RPMI7951 (cell line): ENCODE data around the gene CENPT. TPM values are rescaled to one million over a fixed set of nuclear protein-coding genes. Genes with fewer than 3 reads are reported as not detected.
"Not testable (repeated sequence)": the region's sequence is repeated elsewhere in the genome, so short reads cannot be mapped to it uniquely, and the experiment has no call there.

ENCODE experiments used
- DNase-seq: peaks from one replicate; pipeline ENCODE4 v3.0.0-alpha.2; 2012; ENCODE audit warnings: low read depth
- total RNA-seq: library from RNA; depleted of rRNA; stranded (reverse); fragments of >200 nt; shearing (Covaris generic); gene quantifications from 2 replicates; pipeline ENCODE4 v1.2.3, GENCODE V29; 2014

Gene CENPT
- total RNA-seq, 1 experiment from 2014 or later = 31.2 TPM

DNA sequence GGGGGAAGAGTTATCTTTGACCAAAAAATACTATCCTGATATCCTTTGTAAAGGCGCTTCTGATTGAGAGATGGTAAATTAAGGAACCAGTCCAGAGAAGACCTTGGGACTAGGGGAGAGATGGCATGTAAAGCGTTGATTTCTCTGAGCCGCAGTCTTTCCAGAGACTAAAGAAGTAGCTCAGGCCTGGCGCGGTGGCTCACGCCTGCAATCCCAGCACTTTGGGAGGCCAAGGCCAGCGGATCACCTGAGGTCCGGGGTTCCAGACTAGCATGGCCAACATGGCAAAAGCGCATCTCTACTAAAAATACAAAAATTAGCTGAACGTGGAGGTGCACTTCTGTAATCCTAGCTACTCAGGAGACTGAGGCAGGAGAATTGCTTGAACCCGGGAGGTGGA is 625 bp upstream of the CENPT start:
- no peak for DNase-seq

GRCh38 chr16:67846320-67847063 is 1.0 kb downstream of the CENPT start, which contains the start of gene NUTF2:
Gene NUTF2, plus strand, starts transcription at chr16:67846933. Its CDS starts 18,198 bp downstream, at chr16:67865131.
- peak; percentile 93 for DNase-seq

GRCh38 chr16:67846063-67846319 is 1.5 kb downstream of the CENPT start:
- DNase-seq = no peak

DNA sequence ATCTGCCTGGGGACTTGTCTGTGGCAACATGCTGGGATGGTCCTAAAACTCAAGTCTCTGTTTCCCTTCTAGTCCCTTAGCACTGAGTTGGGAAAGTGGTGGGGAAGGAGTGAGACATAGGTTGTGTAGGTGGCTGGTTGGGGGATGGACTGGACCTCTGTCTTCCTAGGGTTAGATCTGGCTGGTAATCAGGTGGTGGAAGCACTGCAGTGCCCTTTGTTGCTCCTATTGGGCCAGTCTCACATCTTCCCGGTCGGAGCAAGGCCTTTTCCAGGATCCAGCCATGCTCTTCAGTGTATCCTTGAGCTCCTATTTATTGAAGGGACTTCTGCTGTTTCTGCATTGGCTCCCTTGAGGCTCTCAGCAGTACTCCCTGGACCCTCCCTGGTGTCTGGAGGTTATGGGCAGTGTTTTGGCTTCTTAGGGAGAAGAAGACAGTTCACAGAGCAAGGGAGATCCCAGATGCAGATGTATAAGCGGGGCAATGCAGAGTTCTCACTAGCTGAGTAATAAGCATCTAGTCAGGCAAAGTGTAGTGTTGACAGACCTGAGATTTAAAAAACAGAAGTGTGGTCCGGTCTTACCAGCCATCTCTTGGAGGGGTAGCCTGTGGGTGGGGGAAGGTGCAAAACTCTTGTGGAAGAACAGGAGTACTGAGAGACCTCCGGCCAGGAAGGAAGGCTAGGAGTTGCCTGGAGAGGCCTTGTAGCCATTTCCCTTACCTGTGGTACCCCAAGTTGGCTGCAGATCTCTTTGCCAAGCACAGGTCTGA is 2.0 kb downstream of the CENPT start:
- DNase-seq = no peak

DNA sequence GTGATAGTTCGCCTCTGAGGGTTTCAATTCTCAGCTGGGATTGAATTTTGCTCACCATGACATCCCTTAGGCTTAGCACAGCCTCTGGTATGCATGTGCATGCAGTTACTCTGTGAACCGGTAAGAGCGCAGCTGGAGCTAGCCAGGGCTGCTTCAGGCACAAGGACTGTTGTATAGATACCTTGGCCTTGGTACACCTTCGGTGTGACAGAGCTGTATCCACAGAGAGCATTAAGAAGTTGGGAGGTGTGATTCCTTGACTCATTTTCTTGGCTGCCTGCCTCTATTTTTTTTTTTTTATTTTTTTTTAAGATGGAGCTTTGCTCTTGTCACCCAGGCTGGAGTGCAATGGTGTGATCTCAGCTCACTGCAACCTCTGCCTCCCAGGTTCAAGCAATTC is 3.0 kb downstream of the CENPT start:
- DNase-seq = no peak

GRCh38 chr16:67843343-67843765 is 4.1 kb downstream of the CENPT start:
- DNase-seq = no peak

GRCh38 chr16:67842509-67843342 is 4.8 kb downstream of the CENPT start:
- peak; percentile 69 for DNase-seq

DNA sequence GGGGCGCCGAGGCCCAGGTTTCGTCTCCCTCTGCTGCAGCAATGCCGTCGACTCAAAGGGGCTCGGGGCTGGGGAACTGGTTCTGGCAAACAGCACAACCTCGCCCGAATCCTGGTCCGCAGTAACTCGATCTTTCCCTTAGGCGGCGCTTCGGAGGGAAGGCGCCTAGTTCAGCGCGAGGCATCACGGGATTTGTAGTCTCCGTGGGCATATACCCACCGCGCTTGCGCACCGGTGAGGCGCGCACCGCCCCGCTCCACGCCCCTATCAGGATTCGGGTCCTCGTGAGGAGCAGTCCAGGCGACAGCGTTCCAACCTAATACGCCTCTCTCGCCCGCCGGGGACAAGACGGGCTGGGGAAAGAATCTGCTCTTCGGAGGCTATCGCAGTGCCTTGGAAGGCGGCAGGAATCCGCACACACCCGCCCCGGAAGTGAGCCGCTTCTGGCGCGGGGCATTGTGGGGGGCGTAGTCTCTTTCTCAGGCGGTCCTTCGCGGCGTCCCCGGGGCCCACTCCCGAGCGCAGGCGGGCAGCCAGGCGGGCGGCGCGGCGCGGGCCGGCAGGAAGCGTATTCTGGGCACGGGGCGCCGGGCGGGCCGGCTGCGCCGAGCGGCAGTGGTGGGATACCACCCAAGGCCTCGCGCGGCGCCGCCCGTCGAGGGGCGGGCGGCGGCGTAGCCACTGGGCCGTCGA is 5.5 kb downstream of the CENPT start, which contains the start of gene THAP11:
Gene THAP11, plus strand, starts transcription at position 505 of the 693 bp plus-strand sequence. CDS start 235 bp downstream, outside the sequence.
- DNase-seq = peak; percentile 91

DNA sequence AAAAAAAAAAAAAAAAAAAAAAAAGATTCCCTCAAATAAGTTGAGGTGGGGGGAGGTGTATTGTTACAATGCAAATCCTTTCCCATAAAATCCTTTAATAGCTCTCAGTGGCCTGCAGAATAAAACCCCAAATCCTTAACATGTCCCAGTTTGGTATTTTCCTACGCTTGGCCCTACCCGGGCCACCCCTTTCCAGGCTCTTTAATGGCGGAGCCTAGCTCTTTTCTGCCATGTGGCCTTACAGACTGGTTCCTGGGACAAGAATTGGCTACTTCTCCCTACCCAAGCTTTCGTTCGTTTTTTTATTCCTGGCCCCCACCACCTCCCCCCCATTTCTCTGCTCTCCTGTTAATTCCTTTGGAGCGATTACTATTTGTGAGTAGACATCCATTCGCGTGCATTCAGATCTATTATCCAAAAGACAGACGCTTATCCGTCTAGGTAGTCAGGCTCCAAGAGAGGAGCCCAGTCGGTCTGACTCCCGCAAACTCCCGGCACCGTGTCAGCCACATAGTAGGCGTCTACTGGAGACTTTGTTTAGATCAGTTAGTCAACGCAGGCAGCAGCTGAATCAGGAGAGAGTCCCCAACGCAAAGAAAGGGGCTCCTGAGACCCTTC is 6.2 kb downstream of the CENPT start:
- no peak for DNase-seq

- no peak for DNase-seq
Measured at GRCh38 chr16:67837811-67838210, 9.7 kb downstream of the CENPT start.

DNA sequence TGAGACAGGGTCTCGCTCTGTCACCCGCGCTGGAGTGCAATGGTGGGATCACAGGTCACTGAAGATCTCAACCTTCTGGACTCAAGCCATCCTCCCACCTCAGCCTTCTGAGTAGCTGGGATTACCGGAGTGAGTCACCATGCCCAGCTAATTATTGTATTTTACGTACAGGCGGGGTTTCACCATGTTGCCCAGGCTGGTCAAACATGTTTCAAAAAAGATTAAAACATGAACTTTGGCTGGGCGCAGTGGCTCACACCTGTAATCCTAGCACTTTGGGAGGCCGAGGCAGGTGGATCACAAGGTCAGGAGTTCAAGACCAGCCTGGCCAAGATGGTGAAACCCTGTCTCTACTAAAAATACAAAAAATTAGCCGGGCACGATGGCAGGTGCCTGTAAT is 10.3 kb downstream of the CENPT start:
- not testable (repeated sequence) for DNase-seq

DNA sequence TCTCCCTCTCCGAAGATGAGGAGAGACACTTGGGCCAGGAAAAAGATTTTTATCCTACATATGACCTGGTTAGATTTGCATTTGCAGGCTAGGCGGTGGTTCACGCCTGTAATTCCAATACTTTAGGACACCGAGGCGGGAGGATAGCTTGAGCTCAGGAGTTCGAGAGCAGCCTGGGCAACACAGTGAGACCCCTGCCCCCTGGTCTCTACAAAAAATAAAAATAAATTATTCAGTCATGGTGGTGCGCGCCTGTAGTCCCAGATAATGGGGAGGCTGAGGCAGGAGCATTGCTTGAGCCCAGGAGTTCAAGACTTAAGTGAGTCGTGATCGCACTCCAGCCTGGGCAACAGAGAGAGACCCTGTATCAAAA is 13.3 kb downstream of the CENPT start:
- no peak for DNase-seq

- DNase-seq = peak; percentile 86
Measured at GRCh38 chr16:67833415-67834241, 13.9 kb downstream of the CENPT start.

DNA sequence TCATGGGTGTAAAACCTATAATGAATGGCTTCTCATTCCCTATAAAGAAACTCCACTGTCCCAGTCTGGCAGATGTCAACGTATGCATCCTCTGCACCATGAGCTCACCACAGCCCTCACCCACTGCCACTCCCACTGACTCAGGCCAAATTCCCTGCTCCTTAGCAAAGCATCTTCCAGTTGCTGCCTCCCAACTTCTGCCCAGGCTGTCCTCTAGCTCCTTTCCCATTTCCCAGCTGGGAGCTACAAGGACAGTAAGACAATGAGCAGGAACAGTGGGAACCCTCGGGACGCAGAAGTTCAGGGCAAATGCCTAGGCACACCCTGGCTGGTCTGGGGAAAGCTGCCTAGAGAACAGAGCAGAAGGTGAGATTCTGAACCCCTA is 14.5 kb downstream of the CENPT start:
- peak; percentile 66 for DNase-seq

DNA sequence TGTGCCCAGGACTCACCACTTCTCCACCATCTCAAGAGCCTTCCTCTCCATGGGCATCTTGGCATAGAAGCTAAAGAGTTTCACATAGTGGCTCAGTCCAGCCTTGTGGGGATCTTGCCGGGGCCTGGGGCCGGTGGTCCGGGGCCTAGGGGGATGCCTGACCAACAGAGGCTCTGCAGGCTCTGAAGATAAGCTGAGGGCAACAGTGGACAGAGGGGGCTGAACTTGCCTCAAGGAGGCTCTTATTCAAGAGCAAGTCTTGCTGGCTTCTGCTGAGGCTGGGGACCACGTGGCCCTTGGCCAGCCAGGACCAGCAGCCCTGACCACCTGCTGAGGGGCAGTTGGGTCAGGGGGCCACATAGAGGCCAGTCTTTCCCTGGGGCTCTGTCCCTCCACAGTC is 18.8 kb downstream of the CENPT start:
- no peak for DNase-seq

GRCh38 chr16:67825906-67826305 is 21.6 kb downstream of the CENPT start:
- no peak for DNase-seq

- no peak for DNase-seq
Measured at GRCh38 chr16:67825119-67825518, 22.4 kb downstream of the CENPT start.

DNA sequence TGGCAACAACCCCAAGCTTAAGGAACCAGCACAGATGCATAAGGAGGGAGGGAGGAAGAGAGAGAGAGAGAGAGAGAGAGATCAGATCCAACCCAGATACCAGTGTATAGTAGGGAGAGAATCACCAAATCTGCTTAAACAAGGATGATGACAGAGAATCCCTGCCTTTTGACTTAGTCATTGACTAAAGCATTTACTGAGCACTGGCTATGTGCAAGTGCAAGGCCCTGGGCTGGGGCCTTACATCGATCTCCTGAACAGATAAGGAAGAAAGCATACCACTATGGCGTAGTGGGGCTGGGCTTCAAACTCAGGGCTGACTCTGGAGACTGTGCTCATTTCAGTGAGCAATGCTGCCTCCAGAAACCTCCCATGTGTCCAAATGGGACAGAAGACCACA is 25.0 kb downstream of the CENPT start:
- no peak for DNase-seq

GRCh38 chr16:67820608-67821259 is 26.8 kb downstream of the CENPT start:
- no peak for DNase-seq

DNA sequence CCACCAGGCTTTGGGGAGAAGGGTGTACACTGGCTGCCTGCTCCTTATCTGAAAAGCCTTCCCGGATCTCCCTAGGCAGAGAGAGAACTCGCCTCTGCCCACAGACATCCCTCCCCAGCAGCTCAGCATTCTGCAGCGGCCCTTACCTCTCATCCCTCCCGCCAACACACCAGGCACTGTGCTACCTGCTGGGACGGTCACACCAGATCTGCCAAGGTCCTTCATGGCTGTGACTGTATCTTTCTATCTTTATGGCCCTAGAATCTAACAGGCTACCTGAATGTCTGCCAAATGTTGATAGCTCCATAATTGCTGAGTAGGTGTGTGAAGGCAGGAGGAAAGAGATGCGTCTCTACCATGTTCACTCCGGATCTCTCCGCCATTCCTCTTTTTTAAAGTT is 32.9 kb downstream of the CENPT start:
- no peak for DNase-seq
